Liver (tissue), 9 donors: ENCODE data around the gene EVC. TPM values are rescaled to one million over a fixed set of nuclear protein-coding genes. Genes with fewer than 3 reads are reported as not detected.

Experiments used
- DNase-seq: peaks from one replicate; pipeline ENCODE4 v3.0.0-alpha.2; 2017; ENCODE audit warnings: low spot score
- H3K27ac ChIP-seq, 2 donors: one replicate each; pipeline ENCODE4 v1.7.0; 2013; ENCODE audit warnings: inconsistent platforms in 2 of 2, low read length in 2 of 2, control low read depth in 1 of 2, low read depth in 1 of 2, mild to moderate bottlenecking in 1 of 2
- H3K27me3 ChIP-seq, 4 donors: one replicate each; pipeline versions ENCODE4 v1.6.1 to v1.7.0; 2013; ENCODE audit warnings: low read length in 3 of 4, inconsistent platforms in 1 of 4, mild to moderate bottlenecking in 1 of 4, moderate library complexity in 1 of 4; ENCODE audit not compliant: control insufficient read depth in 4 of 4, insufficient read depth in 4 of 4
- H3K36me3 ChIP-seq, 4 donors: one replicate each; pipeline versions ENCODE4 v1.6.1 to v1.7.0; 2013; ENCODE audit warnings: low read length in 3 of 4, mild to moderate bottlenecking in 3 of 4, low read depth in 1 of 4, moderate library complexity in 1 of 4; ENCODE audit not compliant: control insufficient read depth in 4 of 4, insufficient read depth in 3 of 4
- H3K4me1 ChIP-seq, 4 donors: one replicate each; pipeline versions ENCODE4 v1.6.1 to v1.7.0; 2013; ENCODE audit warnings: low read length in 3 of 4, mild to moderate bottlenecking in 3 of 4, moderate library complexity in 1 of 4; ENCODE audit not compliant: control insufficient read depth in 4 of 4, insufficient read depth in 4 of 4
- H3K4me3 ChIP-seq, 3 donors: one replicate each; pipeline versions ENCODE4 v1.6.1 to v1.7.0; 2013; ENCODE audit warnings: low read length in 3 of 3, control low read depth in 1 of 3, low read depth in 1 of 3, mild to moderate bottlenecking in 1 of 3
- H3K9ac ChIP-seq, 2 donors: one replicate each; pipeline ENCODE4 v1.7.0; 2013; ENCODE audit warnings: low read length in 2 of 2, mild to moderate bottlenecking in 2 of 2, moderate library complexity in 2 of 2, control low read depth in 1 of 2, low read depth in 1 of 2
- H3K9me3 ChIP-seq, 4 donors: one replicate each; pipeline versions ENCODE4 v1.6.1 to v1.7.0; 2013; ENCODE audit warnings: low read length in 3 of 4; ENCODE audit not compliant: control insufficient read depth in 4 of 4
- ATF3 ChIP-seq: IDR thresholded peaks from 2 replicates; pipeline ENCODE4 v1.6.1; 2016; ENCODE audit warnings: antibody characterized with exemption
- CTCF ChIP-seq: fragments of 150-350 bp; IDR thresholded peaks from 2 replicates; pipeline ENCODE4 v1.5.1; 2017; ENCODE audit warnings: improper control_type of control experiment, low read depth, low read length; ENCODE audit not compliant: missing input control
- FOXA1 ChIP-seq: IDR thresholded peaks from 2 replicates; pipeline ENCODE4 v1.6.1; 2016; ENCODE audit warnings: antibody characterized with exemption
- GABPA ChIP-seq, 2 donors: IDR thresholded peaks in 1 of 2; conservative IDR thresholded peaks in 1 of 2; 2 replicates each; pipeline ENCODE4 v1.6.1; 2016; ENCODE audit warnings: antibody characterized with exemption in 2 of 2, mild to moderate bottlenecking in 1 of 2, moderate library complexity in 1 of 2
- HNF4A ChIP-seq, 2 donors: conservative IDR thresholded peaks; 2 replicates each; pipeline ENCODE4 v1.6.1; 2016; ENCODE audit warnings: antibody characterized with exemption in 2 of 2, mild to moderate bottlenecking in 2 of 2
- HNF4G ChIP-seq: IDR thresholded peaks from 2 replicates; pipeline ENCODE4 v1.6.1; 2016; ENCODE audit warnings: antibody characterized with exemption
- JUND ChIP-seq, 2 donors: IDR thresholded peaks; 2 replicates each; pipeline ENCODE4 v1.6.1; 2016; ENCODE audit warnings: antibody characterized with exemption in 2 of 2
- MAX ChIP-seq: IDR thresholded peaks from 2 replicates; pipeline ENCODE4 v1.6.1; 2016; ENCODE audit warnings: antibody characterized with exemption
- RXRA ChIP-seq, 2 donors: IDR thresholded peaks; 2 replicates each; pipeline ENCODE4 v1.6.1; 2017 to 2018; ENCODE audit warnings: antibody characterized with exemption in 2 of 2, mild to moderate bottlenecking in 1 of 2
- YY1 ChIP-seq: IDR thresholded peaks from 2 replicates; pipeline ENCODE4 v1.6.1; 2016; ENCODE audit warnings: antibody characterized with exemption, mild to moderate bottlenecking
- WGBS: extraction: QIAGEN DNeasy Blood & Tissue Kit; methylation state at CpG from one replicate; pipeline ENCODE4 v1.1.7; 2013; 5-methylcytosine and 5-hydroxymethylcytosine counted together
- polyA plus RNA-seq, 2 donors: library from polyadenylated mRNA; stranded (reverse) in 1 of 2; unstranded in 1 of 2; fragments of 200-250 nt in 1 of 2; fragments of >200 nt in 1 of 2; fragmentation: Nextera tagmentation in 1 of 2; extraction: Ambion mirVana in 1 of 2; gene quantifications; one replicate each; pipeline versions ENCODE4 v1.2.1 to v1.2.3, GENCODE V29; 2013 to 2015
- total RNA-seq, 2 donors: library from RNA; depleted of rRNA; stranded (reverse); fragments of >200 nt; gene quantifications; one replicate each; pipeline ENCODE4 v1.2.3, GENCODE V29; 2014
- donor health status: healthy.
- donor health status: healthy.
- donor health status: healthy.
- donor health status: healthy.
- donor health status: healthy.

EVC gene
- total and polyA plus RNA-seq, 4 donors: 0.76 to 10.9 (median 3.2) TPM

- TF ChIP-seq CTCF (no peak), GABPA (IDR thresholded peaks at IDR 0.05 in 1 of 2, conservative IDR thresholded peaks at IDR 0.05 in 1 of 2) (no peak), FOXA1 (no peak)
Measured at GRCh38 chr4:5709207-5709575, 1.8 kb upstream of the EVC start (continued).

GRCh38 chr4:5710065-5710960 lies 688 bp upstream of the EVC start:
- Histone ChIP-seq H3K27ac (peak overlapping the region in 1 of 2 donors; percentile 43), H3K4me3 (peak overlapping the region in 2 of 3 donors; percentile 32 to 59), H3K9me3 (peaks cover 0 to 2% (median 0%) of the 10 kb centered on the region in 4 donors), H3K27me3 (peaks cover 0 to 10% (median 1%) of the 10 kb centered on the region in 4 donors), H3K36me3 (no peaks in the 10 kb centered on the region), H3K9ac (no peak overlapping the region), H3K4me1 (peaks cover 0 to 28% (median 15%) of the 10 kb centered on the region in 4 donors)
- TF ChIP-seq RXRA (IDR thresholded peaks at IDR 0.05): peak in 1 of 2 donors; percentile 15
- peak; percentile 7 for TF ChIP-seq CTCF
- peak in 1 of 2 donors; percentile 25 for TF ChIP-seq HNF4A (conservative IDR thresholded peaks at IDR 0.05)
- TF ChIP-seq FOXA1: peak; percentile 16
- TF ChIP-seq GABPA (IDR thresholded peaks at IDR 0.05 in 1 of 2, conservative IDR thresholded peaks at IDR 0.05 in 1 of 2): no peak
- DNase-seq: no peak
- WGBS: 11% methylated on average over 13 of the region's 13 CpGs

- H3K4me3 ChIP-seq: peak overlapping the region; percentile 10 to 62 (median 59)
- no peak for TF ChIP-seq HNF4G
- peaks cover 0 to 28% (median 15%) of the 10 kb centered on the region in 4 donors for H3K4me1 ChIP-seq
- H3K9ac ChIP-seq: peak overlapping the region in 1 of 2 donors; percentile 6
- H3K27me3 ChIP-seq: peaks cover 0 to 10% (median 1%) of the 10 kb centered on the region in 4 donors
- H3K27ac ChIP-seq: peak overlapping the region in 1 of 2 donors; percentile 19
- H3K9me3 ChIP-seq: peaks cover 0 to 2% (median 0%) of the 10 kb centered on the region in 4 donors
- 15% methylated on average over 52 of the region's 52 CpGs for WGBS
- H3K36me3 ChIP-seq: no peaks in the 10 kb centered on the region
- no peak for DNase-seq
Measured at GRCh38 chr4:5711479-5712184, 631 bp downstream of the EVC start.

GRCh38 chr4:5712517-5712916 lies 1.5 kb downstream of the EVC start:
- peaks cover 0 to 2% (median 0%) of the 10 kb centered on the region in 4 donors for H3K9me3 ChIP-seq
- H3K36me3 ChIP-seq: no peaks in the 10 kb centered on the region
- WGBS: 91% methylated on average over 7 of the region's 7 CpGs
- TF ChIP-seq JUND (IDR thresholded peaks at IDR 0.05) (no peak), MAX (no peak), ATF3 (no peak), YY1 (no peak)
- peaks cover 0 to 31% (median 18%) of the 10 kb centered on the region in 4 donors for H3K4me1 ChIP-seq
- peaks cover 0 to 7% (median 1%) of the 10 kb centered on the region in 4 donors for H3K27me3 ChIP-seq
- H3K27ac ChIP-seq: no peak overlapping the region
- no peak overlapping the region for H3K4me3 ChIP-seq
- H3K9ac ChIP-seq: no peak overlapping the region
- no peak for DNase-seq
